ENCODE data around the gene RRP36.
"Not testable (repeated sequence)": the region's sequence is repeated elsewhere in the genome, so short reads cannot be mapped to it uniquely, and the experiment has no call there.

RRP36 gene

DNA sequence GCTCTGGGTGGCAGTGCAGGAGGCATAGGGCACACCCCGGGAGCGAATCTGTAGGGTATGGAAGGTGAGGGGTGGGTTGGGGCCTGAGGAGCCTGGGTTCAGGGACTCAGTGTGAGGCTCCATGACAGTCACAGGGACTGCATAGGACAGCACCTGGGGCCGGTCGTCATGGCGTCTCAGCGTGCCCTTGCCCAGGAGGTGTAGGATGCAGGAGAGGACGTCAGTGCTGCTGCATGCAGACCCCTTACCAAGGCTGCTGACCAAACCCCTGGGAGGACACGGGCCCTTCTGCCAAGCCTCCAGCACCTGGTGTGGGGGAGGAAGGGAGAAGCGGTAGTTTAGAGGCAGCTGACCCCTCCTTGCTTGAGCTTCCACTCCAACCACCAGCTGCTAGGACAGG lies 16.3 kb downstream of the RRP36 start:
- no peak for DNase-seq (ENCODE audit: low spot score)

DNA sequence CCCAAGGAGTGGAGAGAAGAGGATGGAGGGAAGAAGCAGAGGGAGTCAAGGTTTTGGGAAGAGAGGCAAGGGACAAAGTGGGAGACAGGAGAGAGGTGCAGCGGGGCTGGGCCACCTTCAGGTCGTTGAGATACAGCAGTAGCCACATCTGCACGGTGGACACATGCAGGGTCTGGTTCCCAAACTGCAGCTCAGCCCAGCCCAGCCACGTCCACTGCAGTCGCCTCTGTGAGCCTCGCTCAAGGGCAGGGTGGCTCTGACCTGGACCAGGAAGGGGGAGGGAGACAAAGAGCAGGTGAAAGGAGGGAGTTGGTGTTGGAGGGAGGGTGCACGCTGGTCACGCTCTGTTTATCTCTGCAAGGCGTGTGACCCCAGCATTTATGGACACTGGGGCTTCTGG lies 17.3 kb downstream of the RRP36 start:
- no peak for DNase-seq (ENCODE audit: low spot score)

DNA sequence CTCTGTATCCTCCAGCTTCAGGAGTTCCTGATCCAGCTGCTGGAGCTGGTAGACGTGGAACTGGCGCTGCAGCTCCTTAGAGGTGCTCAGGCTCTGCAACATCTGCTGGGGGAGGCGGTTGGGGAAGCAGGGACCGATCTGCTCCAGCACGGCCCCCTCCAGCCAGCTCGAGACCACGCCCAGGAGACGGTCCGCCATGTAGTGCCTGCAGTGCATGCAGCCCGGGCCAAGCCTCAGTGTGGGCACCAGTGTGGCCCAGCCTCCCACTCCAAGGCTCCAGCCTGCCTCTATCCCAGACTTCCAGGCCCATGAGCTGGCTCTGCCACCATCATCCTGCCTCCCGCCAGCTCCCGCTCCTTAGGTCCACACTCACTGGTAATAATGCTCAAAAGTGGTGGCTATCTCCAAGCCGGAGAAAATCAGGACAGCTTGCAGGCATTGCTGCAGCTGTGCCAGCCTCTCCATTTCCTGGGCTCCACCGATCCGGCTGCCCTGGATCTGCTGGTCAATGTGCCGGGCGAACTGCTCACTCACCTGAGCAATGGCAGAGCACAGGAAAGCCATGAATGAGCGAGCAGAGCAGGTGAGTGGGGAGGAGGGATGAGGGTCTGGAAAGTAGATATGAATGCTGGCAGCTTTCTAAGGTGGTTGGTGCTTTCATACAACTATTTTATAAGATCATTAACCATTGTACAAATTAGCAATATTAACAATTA lies 19.3 kb downstream of the RRP36 start:
- DNase-seq (ENCODE audit: low spot score) = peak; percentile 62

DNA sequence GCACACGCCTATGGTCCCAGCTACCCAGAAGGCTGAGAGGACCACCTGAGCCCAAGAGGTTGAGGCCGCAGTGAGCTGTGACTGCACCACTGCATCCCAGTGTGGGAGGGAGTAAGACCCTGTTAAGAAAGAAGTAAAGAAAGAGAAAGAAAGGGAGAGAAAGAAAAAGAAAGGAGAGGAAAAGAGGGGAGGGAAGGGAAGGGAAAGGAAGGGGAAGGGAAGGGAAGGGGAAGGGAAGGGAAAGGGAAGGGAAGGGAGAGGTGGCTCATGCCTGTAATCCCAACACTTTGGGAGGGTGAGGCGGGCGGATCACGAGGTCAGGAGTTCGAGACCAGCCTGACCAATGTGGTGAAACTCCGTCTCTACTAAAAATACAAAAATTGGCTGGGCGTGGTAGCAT lies 20.1 kb downstream of the RRP36 start:
- not testable (repeated sequence) for DNase-seq (ENCODE audit: low spot score)

DNA sequence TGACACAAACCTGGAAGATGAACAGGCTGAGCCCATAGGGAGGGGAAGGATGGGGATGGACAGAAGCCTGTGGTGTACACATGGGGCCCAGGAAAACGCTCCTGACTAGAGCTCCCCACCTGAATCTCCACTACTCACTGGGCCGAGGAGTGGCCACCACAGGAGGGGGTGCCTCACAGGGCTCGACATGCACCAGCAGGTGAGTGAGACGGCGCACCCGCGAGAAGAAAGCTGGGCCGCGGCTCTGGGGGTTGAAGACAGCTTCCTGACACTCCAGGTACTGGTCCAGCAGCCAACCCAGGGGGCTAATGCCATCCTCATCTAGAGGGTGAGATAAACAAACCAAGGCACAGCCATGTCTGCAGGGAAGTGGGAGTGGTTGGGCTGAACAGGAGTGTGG lies 21.9 kb downstream of the RRP36 start:
- no peak for DNase-seq (ENCODE audit: low spot score)

DNA sequence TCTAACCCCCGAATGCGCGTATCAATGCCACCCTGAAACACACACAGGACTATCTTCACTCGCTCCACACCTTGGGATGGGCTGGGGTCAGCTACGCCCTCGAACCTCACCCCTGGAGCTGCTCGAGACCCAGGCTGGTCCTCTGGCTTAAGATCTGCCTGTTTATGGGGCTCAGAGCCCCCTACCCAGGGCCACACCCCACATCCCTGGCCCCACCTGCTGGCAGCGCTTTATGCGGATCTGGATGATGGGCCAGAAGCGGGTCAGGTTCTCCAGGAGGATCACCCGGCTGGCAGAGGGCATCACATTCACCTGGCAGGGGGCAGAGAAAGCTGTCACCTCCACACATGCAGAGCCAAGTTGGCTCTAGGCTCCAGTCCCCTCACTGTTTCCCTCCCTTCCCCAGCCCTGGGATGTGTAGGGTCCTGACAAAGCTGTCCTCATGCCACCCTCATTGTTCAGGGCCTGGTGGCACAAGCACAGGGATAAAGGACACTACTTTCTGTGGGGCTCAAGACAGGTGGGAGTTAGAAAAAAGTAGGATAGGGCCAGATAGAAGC lies 24.0 kb downstream of the RRP36 start:
- peak; percentile 53 for DNase-seq (ENCODE audit: low spot score)

DNA sequence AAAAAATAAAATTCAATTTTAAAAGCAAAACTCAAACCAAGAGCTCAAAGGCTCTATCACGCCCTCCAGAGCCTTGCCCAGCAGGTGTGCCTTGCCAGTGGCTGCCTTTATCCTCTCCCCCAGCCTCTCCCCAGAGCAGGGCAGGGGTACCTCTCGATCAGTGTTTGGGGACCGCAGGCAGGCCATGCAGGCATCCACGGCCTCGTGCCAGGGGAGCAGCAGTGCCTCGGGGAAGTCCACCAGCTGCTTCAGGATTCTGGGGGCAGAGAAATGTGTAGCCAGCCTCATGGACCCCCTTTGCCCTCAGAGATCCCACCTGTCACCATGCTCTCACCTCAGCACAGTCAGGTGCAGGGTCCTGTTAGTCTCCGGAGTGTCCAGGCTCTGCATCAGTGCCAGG lies 26.6 kb downstream of the RRP36 start:
- no peak for DNase-seq (ENCODE audit: low spot score)

DNA sequence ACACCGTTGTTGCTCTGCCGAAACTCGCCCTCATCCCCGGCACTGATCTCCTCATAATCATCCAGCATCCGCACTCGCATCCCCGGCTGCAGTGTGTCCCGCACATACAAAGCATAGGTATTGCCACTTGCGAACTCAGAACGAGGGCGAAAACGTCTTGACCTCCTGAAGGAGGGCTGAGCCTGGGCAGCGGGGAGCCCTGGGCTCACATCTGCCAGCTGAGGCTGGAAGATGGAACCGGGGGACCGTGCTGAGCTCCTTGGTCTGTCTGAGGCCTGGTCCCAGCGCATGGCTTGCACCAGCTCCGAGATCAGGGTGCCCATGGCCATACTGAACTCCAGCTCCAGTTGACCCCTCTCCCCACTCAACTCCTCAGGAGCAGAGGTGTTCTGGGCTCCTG lies 29.6 kb downstream of the RRP36 start:
- DNase-seq (ENCODE audit: low spot score) = no peak

DNA sequence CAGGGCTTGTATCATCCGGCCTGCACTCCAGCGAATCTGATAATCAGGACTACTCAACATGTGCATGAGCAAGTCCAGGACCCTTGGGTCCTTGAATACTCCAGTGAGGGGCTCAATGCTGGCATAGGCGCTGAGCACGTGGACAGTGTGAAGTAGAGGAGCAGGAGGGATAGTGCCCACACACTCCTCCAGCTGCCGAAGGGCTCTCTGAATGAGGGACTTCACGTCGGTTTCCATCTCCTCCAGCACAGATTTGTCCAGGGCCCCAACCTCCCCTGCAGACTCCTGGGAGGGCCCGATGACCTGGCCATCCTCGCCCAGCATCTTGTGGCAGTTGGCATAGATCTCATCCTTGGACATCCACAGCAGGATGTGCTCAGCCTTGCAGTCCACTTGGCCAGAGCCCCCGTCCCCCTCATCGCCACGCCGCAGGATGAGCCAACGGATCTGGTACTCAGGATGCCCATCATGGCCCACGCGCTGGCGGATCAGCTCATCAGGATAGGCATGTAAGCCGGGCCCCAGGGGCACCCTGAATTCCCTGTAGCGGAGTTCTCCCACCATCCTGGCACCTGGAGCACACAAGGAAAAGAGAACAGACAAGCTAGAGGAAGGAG lies 30.9 kb downstream of the RRP36 start:
- DNase-seq (ENCODE audit: low spot score) = no peak

DNA sequence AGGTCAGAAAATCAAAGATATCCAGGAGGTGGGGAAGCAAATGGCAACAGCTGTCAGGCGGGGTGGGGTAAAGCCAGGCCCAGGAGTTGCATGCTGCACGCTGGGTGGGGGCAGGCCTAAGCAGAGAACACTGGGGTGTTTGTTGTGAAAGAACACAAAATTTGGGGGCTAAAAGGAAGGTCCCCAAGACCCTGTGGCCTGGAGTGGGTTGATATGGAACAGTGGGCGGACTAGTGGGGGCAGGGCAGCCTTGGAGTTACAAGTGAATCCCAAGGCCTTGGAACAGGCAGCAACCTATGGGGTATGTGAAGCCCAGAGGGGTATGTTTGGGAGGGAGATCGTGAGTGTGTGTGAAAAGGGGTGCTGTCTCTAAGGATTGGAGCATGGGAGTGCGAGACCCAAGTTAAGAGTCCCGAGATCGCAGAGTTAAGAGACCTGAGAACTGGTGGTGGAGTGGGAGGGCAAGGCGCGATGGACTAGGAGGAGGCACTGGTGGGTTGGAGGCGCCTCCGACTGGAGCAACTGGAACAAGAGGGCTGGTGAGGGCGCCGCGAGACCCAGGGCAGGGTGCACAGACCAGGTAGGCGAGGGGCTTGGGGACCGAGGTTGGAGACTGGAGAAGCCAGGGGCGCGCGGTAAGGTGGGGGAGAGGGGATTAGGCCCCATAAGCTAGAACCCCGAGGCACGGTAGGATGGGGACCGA lies 31.6 kb downstream of the RRP36 start:
- DNase-seq (ENCODE audit: low spot score) = no peak

DNA sequence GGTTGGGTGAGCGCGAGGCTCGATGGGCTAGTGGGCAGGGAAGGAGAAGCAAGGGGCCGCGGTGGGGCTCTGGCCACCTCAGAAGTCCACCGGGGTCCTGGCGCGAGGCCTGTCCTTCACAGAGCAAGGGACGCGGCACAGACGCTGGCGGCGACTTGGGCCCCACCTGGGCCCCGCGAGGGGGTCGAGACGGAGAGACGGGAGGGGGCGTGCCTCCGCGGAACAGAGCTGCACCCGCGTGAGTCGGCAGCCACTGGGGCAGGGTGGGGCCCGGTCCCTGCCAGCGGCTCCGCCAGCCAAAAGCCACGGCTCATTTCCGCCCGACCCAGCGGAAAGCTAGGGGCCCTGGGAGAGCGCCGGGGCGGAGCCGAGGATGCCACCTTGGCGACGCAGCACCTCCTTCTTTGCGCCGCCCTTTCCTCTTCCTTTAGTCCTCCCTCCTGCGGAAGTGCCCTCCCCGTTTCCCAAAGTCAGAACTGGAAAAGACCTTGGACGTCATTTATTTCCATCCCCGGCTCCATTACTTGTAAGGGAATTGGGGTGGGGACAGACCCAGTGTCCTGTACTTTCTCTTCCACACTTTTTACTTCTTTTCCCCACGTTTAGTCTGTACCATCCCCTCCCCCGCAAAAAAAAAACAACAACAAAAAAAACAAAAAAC lies 32.3 kb downstream of the RRP36 start, which contains the start of gene CUL7:
TSS of gene CUL7 (minus strand) at position 307 of the 661 bp plus-strand sequence. CDS start 1,063 bp downstream, outside the sequence.
- peak; percentile 97 for DNase-seq (ENCODE audit: low spot score)

DNA sequence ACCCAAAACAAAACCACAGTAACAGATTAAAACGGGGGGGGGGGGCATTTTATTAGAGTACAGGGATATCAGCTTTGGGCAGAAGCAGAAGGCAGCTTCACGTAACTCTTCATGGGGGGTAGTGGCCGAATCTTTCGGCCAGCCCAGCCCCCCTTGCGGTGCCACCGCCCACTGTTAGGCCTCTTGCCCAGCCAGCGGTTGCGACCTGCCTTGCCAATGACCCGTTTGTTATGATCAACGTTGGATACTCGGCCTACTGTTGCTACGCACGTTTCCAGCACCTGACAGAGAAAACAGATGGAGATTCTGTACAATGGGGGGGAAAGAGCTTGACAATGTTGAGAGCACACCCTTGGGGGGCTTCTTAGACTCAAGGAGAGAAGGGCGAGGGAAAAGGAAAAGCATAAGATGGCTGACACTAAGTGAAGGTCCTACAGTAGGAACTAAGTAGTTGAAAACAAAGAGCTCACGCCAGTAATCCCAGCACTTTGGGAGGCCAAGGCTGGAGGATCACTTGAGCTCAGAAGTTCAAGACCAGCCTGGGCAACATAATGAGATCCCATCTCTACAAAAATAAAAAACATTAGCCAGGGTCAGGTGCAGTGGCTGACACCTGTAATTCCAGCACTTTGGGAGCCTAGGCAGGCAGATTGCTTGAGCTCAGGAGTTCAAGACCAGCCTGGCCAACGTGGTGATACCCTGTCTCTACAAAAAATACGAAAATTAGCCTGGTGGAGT lies 33.0 kb downstream of the RRP36 start:
- no peak for DNase-seq (ENCODE audit: low spot score)

DNA sequence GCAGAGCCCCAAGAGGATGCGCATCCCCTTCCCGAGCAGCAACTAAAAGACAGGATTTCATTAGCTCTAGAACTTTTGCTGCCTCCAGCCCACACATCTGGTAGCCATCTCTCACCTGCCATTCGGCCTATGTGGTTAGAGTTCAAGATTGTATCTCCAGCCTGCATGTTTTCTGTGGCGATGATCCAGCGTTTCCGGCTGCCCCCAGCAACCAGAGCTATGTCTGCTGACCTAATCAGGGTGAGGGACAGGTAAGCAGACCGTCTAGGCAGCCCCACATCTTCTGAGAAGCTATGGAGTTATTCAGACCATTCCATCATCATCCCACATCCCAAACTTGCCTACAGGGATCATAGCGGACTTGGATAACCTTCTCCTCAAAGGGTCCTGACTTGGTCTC lies 34.5 kb downstream of the RRP36 start:
- DNase-seq (ENCODE audit: low spot score) = no peak

DNA sequence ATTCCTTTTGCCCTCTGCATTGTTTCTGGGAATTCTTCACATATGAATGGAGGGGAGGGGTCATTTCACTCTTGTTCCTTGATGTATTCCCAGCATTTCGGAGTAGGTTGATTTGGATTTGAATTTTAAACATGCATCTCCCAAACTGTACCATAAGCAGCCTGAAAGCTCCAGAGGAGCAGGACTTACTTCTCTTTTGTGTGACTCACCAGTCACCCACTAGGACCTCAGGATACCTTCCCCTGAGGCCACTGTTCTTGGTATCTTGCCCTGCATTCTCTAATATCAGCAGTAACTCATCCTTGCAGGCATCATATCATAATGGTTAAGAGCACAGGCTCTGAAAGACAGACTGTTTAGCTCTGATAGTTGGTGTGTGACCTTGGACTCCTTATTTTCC lies 37.1 kb downstream of the RRP36 start:
- DNase-seq (ENCODE audit: low spot score) = no peak

DNA sequence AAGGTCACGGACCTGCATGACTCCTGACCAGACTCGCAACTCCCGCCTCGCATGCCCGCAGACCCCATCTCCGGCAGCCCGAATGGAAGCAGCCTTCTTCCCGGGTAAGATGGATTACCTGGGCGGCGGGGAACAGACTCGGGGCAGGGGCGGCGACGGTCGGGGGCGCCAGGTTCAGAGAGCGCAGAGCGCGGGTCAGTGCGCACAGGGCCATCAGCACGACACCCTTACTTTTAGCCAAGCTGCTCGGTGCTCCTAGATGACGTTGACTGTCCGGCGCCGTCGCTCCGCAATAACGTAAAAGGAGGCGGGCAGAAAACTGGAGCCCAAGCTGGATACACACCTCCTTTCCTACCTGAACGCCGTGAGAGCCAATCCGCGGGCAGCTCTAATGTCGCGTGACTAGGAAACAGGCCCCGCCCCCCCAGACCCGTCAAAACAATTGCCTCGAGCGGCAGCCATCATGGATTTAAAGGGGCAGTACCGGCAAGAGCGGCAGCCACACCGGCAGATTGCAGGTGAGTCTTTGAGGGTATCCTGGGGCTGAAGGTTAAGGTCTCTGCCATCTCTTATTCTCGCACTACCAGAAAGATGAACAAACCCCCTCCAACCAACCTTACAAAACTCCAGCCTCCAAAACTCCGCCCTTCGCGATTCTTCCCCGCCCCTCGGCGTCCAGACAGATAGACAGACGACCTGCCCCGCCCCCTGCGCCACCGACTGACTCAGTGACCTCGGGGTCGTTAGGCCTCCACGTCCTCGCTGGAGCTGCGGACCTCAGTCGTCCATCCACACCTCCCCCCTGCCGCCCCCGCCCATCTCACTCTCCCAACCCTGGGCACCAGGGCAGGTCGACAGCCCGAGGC lies 38.0 kb downstream of the RRP36 start, which contains the start of the genes KLC4 and MRPL2:
TSS of gene KLC4 (plus strand) at position 464 of the 866 bp plus-strand sequence. CDS start 1,705 bp downstream, outside the sequence.
TSS of gene MRPL2 (minus strand) at position 267 of the 866 bp plus-strand sequence. CDS start at position 214, 53 bp downstream.
- peak; percentile 100 for DNase-seq (ENCODE audit: low spot score)

DNA sequence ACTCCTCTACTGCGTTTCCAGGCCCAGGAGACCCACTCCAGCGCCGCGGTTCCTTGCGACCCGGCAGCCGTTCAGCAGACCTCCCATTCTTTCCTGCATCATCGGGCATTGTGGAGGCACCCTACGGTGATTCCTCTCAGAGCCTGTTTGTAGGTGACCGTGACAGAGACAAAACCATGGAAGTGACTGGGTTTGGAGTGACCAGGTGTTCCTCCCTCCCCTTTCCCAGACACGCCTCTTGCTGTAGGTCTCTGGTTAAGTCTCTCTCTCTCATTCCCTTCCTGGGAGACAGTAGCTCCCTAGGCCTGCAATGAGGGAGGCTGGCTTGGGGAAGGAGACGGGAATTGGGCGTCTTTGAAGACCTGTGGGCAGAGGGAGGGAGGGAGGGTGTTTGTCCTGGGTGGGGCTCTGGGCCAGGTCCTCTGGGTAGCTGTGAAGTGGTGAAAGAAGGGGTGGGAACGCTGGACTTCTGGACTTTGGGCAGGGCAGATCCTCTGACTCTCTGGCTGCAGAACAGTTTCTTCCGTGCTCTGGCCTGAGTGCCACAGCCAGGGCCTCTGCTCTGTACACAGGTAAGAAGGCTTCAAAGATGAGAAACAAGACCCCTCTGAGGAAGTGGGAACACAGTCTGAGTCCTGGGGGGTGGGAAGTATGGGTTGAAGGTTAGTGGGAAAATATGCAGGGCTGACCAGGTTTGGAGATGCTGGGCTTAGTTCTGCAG lies 38.8 kb downstream of the RRP36 start:
- peak; percentile 50 for DNase-seq (ENCODE audit: low spot score)

DNA sequence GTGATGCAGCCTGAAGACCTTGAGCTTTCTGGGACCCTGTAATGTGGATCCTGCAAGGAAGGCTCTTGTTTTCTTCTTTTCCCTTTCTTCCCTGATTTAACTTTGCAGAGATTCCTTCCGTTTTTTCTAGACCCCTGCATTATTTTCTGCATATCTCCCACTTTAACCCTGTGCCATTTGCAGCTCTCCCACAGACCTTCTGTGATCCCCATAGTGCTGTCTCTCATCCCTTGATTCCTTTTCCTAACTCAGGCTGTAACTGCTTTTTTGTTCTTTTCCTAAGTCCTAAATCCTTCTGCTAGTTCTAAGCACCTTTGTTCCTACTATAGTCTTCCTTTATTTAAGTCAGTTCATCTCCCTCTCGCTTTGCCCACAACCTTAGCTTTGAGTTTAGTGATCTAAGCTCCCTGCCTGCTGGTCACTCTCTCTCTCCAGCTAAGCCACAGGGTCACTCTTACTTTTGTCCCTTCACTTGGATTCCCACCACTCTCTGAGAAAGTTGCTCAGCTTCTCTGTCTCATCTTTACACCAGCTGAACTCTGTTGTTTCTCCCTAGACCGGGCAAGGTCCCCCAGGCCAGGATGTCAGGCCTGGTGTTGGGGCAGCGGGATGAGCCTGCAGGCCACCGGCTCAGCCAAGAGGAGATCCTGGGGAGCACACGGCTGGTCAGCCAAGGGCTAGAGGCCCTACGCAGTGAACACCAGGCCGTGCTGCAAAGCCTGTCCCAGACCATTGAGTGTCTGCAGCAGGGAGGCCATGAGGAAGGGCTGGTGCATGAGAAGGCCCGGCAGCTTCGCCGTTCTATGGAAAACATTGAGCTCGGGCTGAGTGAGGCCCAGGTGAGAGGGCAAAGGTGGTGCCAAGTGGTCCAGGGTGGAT lies 39.6 kb downstream of the RRP36 start:
- DNase-seq (ENCODE audit: low spot score) = no peak

DNA sequence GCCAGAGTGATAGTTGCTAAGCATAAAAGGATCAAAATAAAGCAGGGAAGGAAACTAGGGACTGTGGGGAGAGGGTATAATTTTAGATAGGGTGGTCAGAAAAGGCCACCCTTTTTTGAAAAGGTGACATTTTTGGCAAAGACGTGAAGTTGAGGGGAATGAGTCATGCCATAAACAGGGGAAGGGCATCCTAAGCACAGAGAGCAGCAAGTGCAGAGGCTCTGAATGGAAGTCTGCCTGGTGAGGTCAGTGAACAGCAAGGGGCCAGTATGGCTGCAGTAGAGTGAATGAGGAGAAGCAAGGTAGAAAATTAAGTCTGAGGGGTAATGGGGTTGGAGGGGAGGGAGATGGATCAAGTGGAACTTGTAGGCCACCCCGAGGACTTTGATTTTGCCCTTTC lies 40.4 kb downstream of the RRP36 start:
- DNase-seq (ENCODE audit: low spot score) = no peak

DNA sequence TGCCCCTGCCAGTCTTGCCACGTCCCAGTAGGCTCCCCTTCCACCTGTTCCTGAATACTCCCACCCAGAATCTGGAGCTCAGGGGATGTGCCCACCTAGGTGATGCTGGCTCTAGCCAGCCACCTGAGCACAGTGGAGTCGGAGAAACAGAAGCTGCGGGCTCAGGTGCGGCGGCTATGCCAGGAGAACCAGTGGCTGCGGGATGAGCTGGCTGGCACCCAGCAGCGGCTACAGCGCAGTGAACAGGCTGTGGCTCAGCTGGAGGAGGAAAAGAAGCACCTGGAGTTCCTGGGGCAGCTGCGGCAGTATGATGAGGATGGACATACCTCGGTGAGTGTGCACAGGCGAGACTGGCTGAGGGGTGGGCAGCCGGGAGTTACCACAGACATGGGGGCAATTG lies 41.4 kb downstream of the RRP36 start:
- DNase-seq (ENCODE audit: low spot score) = no peak
